Mesendoderm (in vitro differentiated cells): ENCODE results near the gene RTKN2.

Experiments used
- DNase-seq: peaks from one replicate; pipeline ENCODE4 v3.0.0; 2013
- H2AK5ac ChIP-seq: 2 replicates; pipeline ENCODE4 v1.6.1; 2013; ENCODE audit warnings: low read length, inconsistent platforms
- H2BK120ac ChIP-seq: 2 replicates; pipeline ENCODE4 v1.6.1; 2013; ENCODE audit warnings: low read depth, mild to moderate bottlenecking, low read length, moderate library complexity, mixed read lengths
- H2BK15ac ChIP-seq: replicated peaks from 2 replicates; pipeline ENCODE4 v1.6.1; 2013; ENCODE audit warnings: low read depth, mild to moderate bottlenecking, moderate library complexity
- H2BK5ac ChIP-seq: 2 replicates; pipeline ENCODE4 v1.6.1; 2013; ENCODE audit warnings: low read length, inconsistent platforms
- H3K18ac ChIP-seq: 2 replicates; pipeline ENCODE4 v1.6.1; 2013; ENCODE audit warnings: mild to moderate bottlenecking, low read length, mixed read lengths
- H3K23ac ChIP-seq: one replicate; pipeline ENCODE4 v1.6.1; 2013; ENCODE audit warnings: low read length
- H3K27ac ChIP-seq: 2 replicates; pipeline ENCODE4 v1.5.1; 2013; ENCODE audit warnings: low read depth, mild to moderate bottlenecking, inconsistent platforms, low read length, moderate library complexity
- H3K27me3 ChIP-seq: 2 replicates; pipeline ENCODE4 v1.6.1; 2013; ENCODE audit warnings: low read length, control low read depth, mild to moderate bottlenecking, inconsistent platforms; ENCODE audit not compliant: insufficient read depth, poor library complexity
- H3K36me3 ChIP-seq: 2 replicates; pipeline ENCODE4 v1.6.1; 2013; ENCODE audit warnings: low read length, inconsistent platforms; ENCODE audit not compliant: control insufficient read depth, insufficient read depth
- H3K4ac ChIP-seq: one replicate; pipeline ENCODE4 v1.6.1; 2013; ENCODE audit warnings: low read depth, mild to moderate bottlenecking, low read length, moderate library complexity
- H3K4me1 ChIP-seq: 2 replicates; pipeline ENCODE4 v1.6.1; 2013; ENCODE audit warnings: low read depth, low read length, inconsistent platforms; ENCODE audit not compliant: control insufficient read depth
- H3K4me2 ChIP-seq: 2 replicates; pipeline ENCODE4 v1.6.1; 2013; ENCODE audit warnings: low read length
- H3K4me3 ChIP-seq: 2 replicates; pipeline ENCODE4 v1.5.1; 2013; ENCODE audit warnings: mild to moderate bottlenecking, low read length
- H3K56ac ChIP-seq: one replicate; pipeline ENCODE4 v1.6.1; 2013; ENCODE audit warnings: low read length
- H3K79me1 ChIP-seq: 2 replicates; pipeline ENCODE4 v1.6.1; 2013; ENCODE audit warnings: low read length, inconsistent platforms
- H3K79me2 ChIP-seq: 2 replicates; pipeline ENCODE4 v1.6.1; 2013; ENCODE audit warnings: mild to moderate bottlenecking, low read length; ENCODE audit not compliant: control insufficient read depth, insufficient read depth
- H3K9ac ChIP-seq: 2 replicates; pipeline ENCODE4 v1.6.1; 2013; ENCODE audit warnings: low read length, inconsistent platforms
- H4K5ac ChIP-seq: one replicate; pipeline ENCODE4 v1.6.1; 2013; ENCODE audit warnings: low read length
- H4K8ac ChIP-seq: one replicate; pipeline ENCODE4 v1.6.1; 2013; ENCODE audit warnings: low read depth, mild to moderate bottlenecking, control low read depth, low read length, moderate library complexity
- WGBS: extraction: QIAGEN DNeasy Blood & Tissue Kit; methylation state at CpG from one replicate; pipeline ENCODE4 v1.1.7; 2013; ENCODE audit warnings: low lambda C conversion rate, missing lambda C conversion rate; ENCODE audit not compliant: insufficient coverage; ENCODE audit errors: extremely low coverage; 5-methylcytosine and 5-hydroxymethylcytosine counted together

Gene RTKN2

GRCh38 chr10:62258926-62259325, 9.7 kb downstream of the RTKN2 start:
- H4K8ac ChIP-seq: no peak overlapping the region

DNA sequence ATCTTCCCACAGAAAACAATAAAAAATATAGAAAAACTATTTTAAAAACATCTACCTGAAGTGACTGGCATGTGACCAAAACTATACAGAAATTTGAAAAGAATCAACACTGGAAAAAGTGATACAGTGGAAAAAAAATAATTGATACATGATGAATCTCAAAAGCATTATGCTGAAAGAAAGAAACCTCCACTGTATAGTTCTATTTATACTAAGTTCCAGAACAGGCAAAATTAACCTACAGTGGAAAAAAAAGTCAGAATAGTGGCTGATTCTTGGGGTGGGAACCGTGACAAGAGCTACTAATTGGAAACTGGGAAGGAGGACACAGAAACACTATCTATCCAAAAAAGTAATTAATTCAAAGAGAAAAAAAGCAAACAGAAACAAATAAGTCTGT, 14.9 kb downstream of the RTKN2 start:
- Histone ChIP-seq H3K36me3 (no peaks in the 10 kb centered on the region), H2BK120ac (no peak overlapping the region)
- WGBS: no CpG with 5 or more reads among the region's 1 CpG

More at GRCh38 chr10:62258926-62259325, 9.7 kb downstream of the RTKN2 start:
- no peak overlapping the region for H2AK5ac ChIP-seq
- peaks cover 1% of the 10 kb centered on the region for H3K79me1 ChIP-seq
- no peak overlapping the region for H3K4me3 ChIP-seq
- no CpG with 5 or more reads among the region's 3 CpGs for WGBS
- no peak overlapping the region for H2BK5ac ChIP-seq
- no peaks in the 10 kb centered on the region for H3K4me1 ChIP-seq
- no peak overlapping the region for H2BK120ac ChIP-seq
- H3K27me3 ChIP-seq: no peaks in the 10 kb centered on the region
- no peak overlapping the region for H2BK15ac ChIP-seq
- no peak overlapping the region for H3K4me2 ChIP-seq
- no peak overlapping the region for H4K5ac ChIP-seq
- DNase-seq: no peak
- H3K36me3 ChIP-seq: no peaks in the 10 kb centered on the region
- no peak overlapping the region for H3K56ac ChIP-seq
- no peak overlapping the region for H3K4ac ChIP-seq
- no peak overlapping the region for H3K27ac ChIP-seq
- no peak overlapping the region for H3K23ac ChIP-seq
- H3K79me2 ChIP-seq: peaks cover 1% of the 10 kb centered on the region
- no peak overlapping the region for H3K9ac ChIP-seq
- no peak overlapping the region for H3K18ac ChIP-seq

DNA sequence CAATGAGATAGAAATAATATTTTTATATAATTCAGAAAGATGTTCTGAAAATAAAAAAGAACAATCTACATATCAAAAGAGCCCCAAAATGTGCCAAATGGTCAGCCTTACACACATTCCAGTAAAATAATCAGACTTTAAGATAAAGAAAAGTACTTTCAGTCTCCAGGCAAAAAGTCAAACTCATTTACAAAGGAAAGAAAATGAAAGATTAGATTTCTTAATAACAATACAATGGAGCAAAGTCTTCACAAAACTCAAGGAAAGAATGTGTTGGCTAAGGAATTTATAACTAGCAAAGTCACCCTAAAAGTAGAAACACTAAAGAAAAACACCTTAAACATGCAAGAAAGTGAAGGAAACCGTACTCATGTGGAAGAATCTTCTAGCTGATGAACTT, 16.6 kb downstream of the RTKN2 start:
- H2BK120ac ChIP-seq: no peak overlapping the region
- no peak overlapping the region for H4K8ac ChIP-seq
- no peak overlapping the region for H3K56ac ChIP-seq
- no peak overlapping the region for H3K9ac ChIP-seq
- no peak overlapping the region for H3K4me2 ChIP-seq
- H3K18ac ChIP-seq: no peak overlapping the region
- no peaks in the 10 kb centered on the region for H3K27me3 ChIP-seq
- H3K4me3 ChIP-seq: no peak overlapping the region
- H3K27ac ChIP-seq: no peak overlapping the region
- peaks cover 2% of the 10 kb centered on the region for H3K79me1 ChIP-seq
- no peaks in the 10 kb centered on the region for H3K4me1 ChIP-seq
- H2BK15ac ChIP-seq: no peak overlapping the region
- H2AK5ac ChIP-seq: no peak overlapping the region
- H3K23ac ChIP-seq: no peak overlapping the region
- H2BK5ac ChIP-seq: no peak overlapping the region
- H3K36me3 ChIP-seq: no peaks in the 10 kb centered on the region
- WGBS: no CpG with 5 or more reads among the region's 1 CpG
- DNase-seq: no peak
- H4K5ac ChIP-seq: no peak overlapping the region
- H3K79me2 ChIP-seq: no peaks in the 10 kb centered on the region
- H3K4ac ChIP-seq: no peak overlapping the region

More for the DNA sequence above, 14.9 kb downstream of the RTKN2 start:
- H3K27ac ChIP-seq: no peak overlapping the region
- peaks cover 3% of the 10 kb centered on the region for H3K79me1 ChIP-seq
- no peak overlapping the region for H3K9ac ChIP-seq
- H3K4me1 ChIP-seq: no peaks in the 10 kb centered on the region
- H2BK15ac ChIP-seq: no peak overlapping the region
- H3K4me3 ChIP-seq: no peak overlapping the region
- H3K27me3 ChIP-seq: no peaks in the 10 kb centered on the region
- no peak overlapping the region for H2AK5ac ChIP-seq
- H3K56ac ChIP-seq: no peak overlapping the region
- no peak overlapping the region for H3K4me2 ChIP-seq
- no peak overlapping the region for H4K5ac ChIP-seq
- H4K8ac ChIP-seq: no peak overlapping the region
- no peak overlapping the region for H3K18ac ChIP-seq
- H3K79me2 ChIP-seq: no peaks in the 10 kb centered on the region
- H3K23ac ChIP-seq: no peak overlapping the region
- no peak overlapping the region for H3K4ac ChIP-seq
- no peak for DNase-seq
- H2BK5ac ChIP-seq: no peak overlapping the region

DNA sequence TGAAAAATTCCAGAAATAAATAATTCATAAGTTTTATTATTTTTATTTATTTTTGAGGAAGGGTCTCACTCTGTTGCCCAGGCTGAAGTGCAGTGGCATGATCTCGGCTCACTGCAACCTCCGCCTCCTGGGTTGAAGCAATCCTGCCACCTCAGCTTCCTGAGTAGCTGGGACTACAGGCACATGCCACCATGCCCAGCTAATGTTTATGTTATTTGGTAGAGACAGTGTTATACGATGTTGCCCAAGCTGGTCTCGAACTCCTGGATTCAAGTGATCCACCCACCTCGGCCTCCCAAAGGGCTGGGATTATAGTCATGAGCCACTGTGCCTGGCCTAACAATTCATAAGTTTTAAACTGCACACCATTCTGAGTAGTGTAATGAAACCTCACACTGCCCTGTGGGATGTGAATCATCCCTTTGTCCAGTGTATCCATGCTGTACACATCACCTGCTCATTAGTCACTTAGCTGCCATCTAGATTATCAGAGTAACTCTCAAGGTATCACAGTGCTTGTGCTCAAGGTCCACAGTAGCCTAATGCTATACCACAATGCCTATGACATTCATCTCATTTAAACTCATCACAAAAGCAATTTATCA, 17.9 kb downstream of the RTKN2 start:
- Histone ChIP-seq H4K5ac (no peak overlapping the region), H3K9ac (no peak overlapping the region), H3K23ac (no peak overlapping the region), H3K18ac (no peak overlapping the region), H2BK5ac (no peak overlapping the region), H4K8ac (no peak overlapping the region), H3K4me2 (no peak overlapping the region), H3K27ac (no peak overlapping the region), H3K36me3 (no peaks in the 10 kb centered on the region), H3K4me1 (no peaks in the 10 kb centered on the region), H3K56ac (no peak overlapping the region), H2AK5ac (no peak overlapping the region), H2BK120ac (no peak overlapping the region), H3K27me3 (no peaks in the 10 kb centered on the region), H3K4ac (no peak overlapping the region), H2BK15ac (no peak overlapping the region), H3K79me2 (no peaks in the 10 kb centered on the region), H3K79me1 (peaks cover 2% of the 10 kb centered on the region), H3K4me3 (no peak overlapping the region)
- DNase-seq: no peak
- WGBS: no CpG with 5 or more reads among the region's 5 CpGs

DNA sequence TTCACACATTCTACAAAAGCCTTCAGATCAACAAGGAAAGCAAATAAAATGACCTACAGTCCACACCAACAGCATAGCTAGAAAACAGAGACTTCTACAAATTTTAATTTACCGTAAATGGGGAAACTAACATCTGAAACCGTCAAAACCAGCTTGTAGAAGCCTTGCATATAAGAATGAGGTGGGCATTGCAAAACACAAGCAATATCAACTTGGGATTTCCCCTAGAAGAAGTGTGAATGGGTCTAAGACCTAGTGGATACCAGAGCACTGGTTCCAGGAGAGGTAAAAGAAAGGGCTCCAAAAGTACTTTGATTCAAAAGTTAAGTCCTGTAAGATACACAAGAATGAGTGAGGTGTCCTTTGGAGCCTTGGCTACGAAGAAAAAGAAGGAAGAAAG, 18.7 kb downstream of the RTKN2 start:
- Histone ChIP-seq H3K27me3 (no peaks in the 10 kb centered on the region), H3K79me1 (peaks cover 2% of the 10 kb centered on the region), H2BK5ac (no peak overlapping the region), H3K18ac (no peak overlapping the region), H4K5ac (no peak overlapping the region), H3K4me1 (no peaks in the 10 kb centered on the region), H3K27ac (no peak overlapping the region), H3K9ac (no peak overlapping the region), H2BK120ac (no peak overlapping the region), H2AK5ac (no peak overlapping the region), H3K56ac (no peak overlapping the region), H3K4me3 (no peak overlapping the region), H3K23ac (no peak overlapping the region), H3K79me2 (no peaks in the 10 kb centered on the region), H3K4ac (no peak overlapping the region), H3K4me2 (no peak overlapping the region), H2BK15ac (no peak overlapping the region), H4K8ac (no peak overlapping the region), H3K36me3 (no peaks in the 10 kb centered on the region)
- peak; percentile 18 for DNase-seq
- no CpG with 5 or more reads among the region's 3 CpGs for WGBS

DNA sequence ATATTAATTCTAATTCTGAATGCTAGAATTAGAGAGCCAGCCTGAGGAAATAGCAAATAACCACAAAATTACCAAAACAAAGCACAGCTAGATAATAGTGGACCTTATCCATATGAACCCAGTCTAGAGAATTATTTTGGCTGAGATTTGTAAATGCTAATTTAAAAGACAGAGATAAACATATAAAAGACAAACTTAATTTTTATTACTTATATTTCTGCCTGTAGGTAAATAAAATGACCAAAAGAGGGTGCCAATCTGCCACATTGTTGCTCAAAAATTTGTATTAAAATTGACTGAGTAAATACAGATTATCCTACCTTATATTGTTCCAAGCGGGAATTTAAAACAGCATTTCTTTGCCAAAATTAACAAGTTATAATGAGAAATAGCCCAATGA, 20.2 kb downstream of the RTKN2 start:
- no peaks in the 10 kb centered on the region for H3K79me2 ChIP-seq
- no peak overlapping the region for H3K18ac ChIP-seq
- no peak overlapping the region for H3K4ac ChIP-seq
- H2BK5ac ChIP-seq: no peak overlapping the region
- H3K9ac ChIP-seq: no peak overlapping the region
- no peak overlapping the region for H2BK120ac ChIP-seq
- no peaks in the 10 kb centered on the region for H3K27me3 ChIP-seq
- no peak overlapping the region for H4K8ac ChIP-seq
- H3K79me1 ChIP-seq: peaks cover 2% of the 10 kb centered on the region
- H4K5ac ChIP-seq: no peak overlapping the region
- no peak overlapping the region for H2AK5ac ChIP-seq
- no peaks in the 10 kb centered on the region for H3K36me3 ChIP-seq
- H2BK15ac ChIP-seq: no peak overlapping the region
- no peak for DNase-seq
- no peak overlapping the region for H3K4me3 ChIP-seq
- no CpG with 5 or more reads among the region's 1 CpG for WGBS
- no peak overlapping the region for H3K23ac ChIP-seq
- no peak overlapping the region for H3K56ac ChIP-seq
- no peaks in the 10 kb centered on the region for H3K4me1 ChIP-seq
- H3K4me2 ChIP-seq: no peak overlapping the region
- H3K27ac ChIP-seq: no peak overlapping the region
